Stimulated activated effector memory CD8-positive, alpha-beta T cell treated with anti-CD3 and anti-CD28 coated beads, Interleukin-12 subunit alpha, Interleukin-12 subunit beta, amount 100 ng/mL, for 72 hours (primary cell): Measurements from ENCODE around the gene ARHGEF28.

ENCODE experiments used
- ATAC-seq: fragments of 150-1000 bp; cut with Tn5 transposase; 2 replicates; pipeline ENCODE4 v1.10.0; 2021
- DNase-seq, 2 donors: peaks; one replicate each; pipeline ENCODE4 v3.0.0; 2021 to 2022; ENCODE audit warnings: low spot score in 2 of 2
- H3K27ac Mint-ChIP-seq: one replicate; pipeline ENCODE4 v1.8.0; 2022; ENCODE audit warnings: mild to moderate bottlenecking, mixed read lengths
- H3K36me3 Mint-ChIP-seq: one replicate; pipeline ENCODE4 v1.8.0; 2022; ENCODE audit warnings: mild to moderate bottlenecking, mixed read lengths
- H3K4me1 Mint-ChIP-seq: one replicate; pipeline ENCODE4 v1.8.0; 2022; ENCODE audit warnings: mixed read lengths
- H3K4me3 Mint-ChIP-seq: one replicate; pipeline ENCODE4 v1.8.0; 2022; ENCODE audit warnings: mild to moderate bottlenecking, mixed read lengths
- H3K9me3 Mint-ChIP-seq: one replicate; pipeline ENCODE4 v1.8.0; 2022; ENCODE audit warnings: mixed read lengths

Gene ARHGEF28

GRCh38 chr5:73989956-73990355 lies 364.0 kb downstream of the ARHGEF28 start:
- Mint-ChIP-seq H3K36me3 (no peaks in the 10 kb centered on the region), H3K4me1 (no peaks in the 10 kb centered on the region), H3K9me3 (peaks cover 4% of the 10 kb centered on the region), H3K27ac (no peak overlapping the region), H3K4me3 (no peak overlapping the region)
- no peak for DNase-seq
- no peak for ATAC-seq
